ENCODE results near the gene FRMD4A. TPM values are rescaled to one million over a fixed set of nuclear protein-coding genes. Genes with fewer than 3 reads are reported as not detected.

Gene FRMD4A
- polyA plus RNA-seq, 1 of the 3 experiments (the other 2 are of a cell fraction): 37.7 TPM

DNA sequence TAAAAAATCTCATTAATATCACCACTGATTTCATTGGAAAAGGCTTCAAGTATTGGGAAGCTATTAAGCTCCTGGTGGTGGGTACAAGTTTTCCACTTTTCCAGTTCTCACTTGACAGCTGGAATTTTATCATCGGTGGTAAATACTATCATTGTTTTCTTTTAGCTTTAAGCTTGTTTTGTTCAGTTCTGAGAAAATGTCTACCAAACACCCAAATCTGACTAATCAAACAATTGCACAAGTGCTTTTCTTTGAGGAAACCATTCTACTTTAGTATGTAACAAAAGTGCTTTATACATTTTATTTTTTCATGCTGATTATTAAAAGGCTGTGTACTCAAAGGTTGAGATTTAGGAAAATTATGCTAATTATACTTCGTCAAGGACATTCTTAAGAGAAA, 736.1 kb downstream of the FRMD4A start:
- TF ChIP-seq POLR2AphosphoS5 (IDR thresholded peaks at IDR 0.05; ENCODE audit: low read depth, low read length) (no peak), EP300 (IDR thresholded peaks at IDR 0.05; ENCODE audit: borderline replicate concordance in 1 of 2, low read depth in 1 of 2, low read length in 1 of 2) (no peak), FOSL2 (IDR thresholded peaks at IDR 0.05; ENCODE audit: borderline replicate concordance, low read depth) (no peak), TEAD4 (IDR thresholded peaks at IDR 0.05; ENCODE audit: borderline replicate concordance, insufficient read depth) (no peak), FOXM1 (IDR thresholded peaks at IDR 0.05; ENCODE audit: low read depth) (no peak), RAD21 (IDR thresholded peaks at IDR 0.05; ENCODE audit: low read length) (no peak), SMC3 (IDR thresholded peaks at IDR 0.05; ENCODE audit: low read depth, low read length) (no peak), TAF1 (IDR thresholded peaks at IDR 0.05; ENCODE audit: borderline replicate concordance, low read depth, low read length) (no peak), EZH2phosphoT487 (IDR thresholded peaks at IDR 0.05; ENCODE audit: borderline replicate concordance, low read depth) (no peak), GABPA (IDR thresholded peaks at IDR 0.05; ENCODE audit: low read depth) (no peak), NFIC (IDR thresholded peaks at IDR 0.05; ENCODE audit: borderline replicate concordance) (no peak), ELF1 (IDR thresholded peaks at IDR 0.05) (no peak), USF2 (IDR thresholded peaks at IDR 0.05; ENCODE audit: borderline replicate concordance, low read depth, low read length) (no peak)
- CTCF ChIA-PET: no interaction called here
- H3K27me3 ChIP-seq (ENCODE audit: insufficient read depth): no peaks in the 10 kb centered on the region
- no peak overlapping the region for H3K4me3 ChIP-seq (ENCODE audit: low read depth in 2 of 2, low read length in 1 of 2)
- no peak overlapping the region for H2AFZ ChIP-seq (ENCODE audit: low read depth)
- peaks cover 8% of the 10 kb centered on the region for H3F3A ChIP-seq (replicated peaks; ENCODE audit: insufficient read depth)
- DNase-seq: no peak
- H3K4me1 ChIP-seq (ENCODE audit: control insufficient read depth in 1 of 2, insufficient read depth in 2 of 2, low read depth in 1 of 2, low read length in 1 of 2): no peaks in the 10 kb centered on the region; a peak in 1 of 4 replicates
- H3K4me2 ChIP-seq: no peak overlapping the region
- H3K79me2 ChIP-seq (ENCODE audit: insufficient read depth): peaks cover 63% of the 10 kb centered on the region
- WGBS (ENCODE audit: low lambda C conversion rate): 96% methylated on average over 2 of the region's 2 CpGs
- H3K9me3 ChIP-seq: no peaks in the 10 kb centered on the region
- H3K9ac ChIP-seq: no peak overlapping the region
- peaks cover 30 to 61% of the 10 kb centered on the region in 2 experiments for H3K36me3 ChIP-seq (replicated peaks in 1 of 2; ENCODE audit: control insufficient read depth in 1 of 2, insufficient read depth in 2 of 2, low read length in 1 of 2)
- POLR2A ChIA-PET: no interaction called here
- H4K20me1 ChIP-seq (ENCODE audit: insufficient read depth): no peaks in the 10 kb centered on the region
- no peaks in the 10 kb centered on the region for H3K9me2 ChIP-seq
- H3K27ac ChIP-seq (ENCODE audit: low read depth in 2 of 2, low read length in 1 of 2): no peak overlapping the region

Small RNA genes within 50 kb of the gene (small RNA-seq; reads per million reads assigned to genes)
- 0 to 5.2 (median 0) reads per million in 7 experiments for gene RNA5SP301
